GM18867 (cell line): Measurements from ENCODE around the gene HPSE.

Experiments
- ATAC-seq: cut with Tn5 transposase; IDR thresholded peaks from one replicate; pipeline ENCODE4 v1.9.1; 2021; ENCODE audit warnings: mild to moderate bottlenecking, moderate library complexity; ENCODE audit not compliant: unreplicated experiment

The HPSE gene

GRCh38 chr4:83251447-83251830 is 83.2 kb downstream of the HPSE start:
- no peak for ATAC-seq

- ATAC-seq: no peak
Measured at GRCh38 chr4:83250687-83251446, 83.8 kb downstream of the HPSE start.

DNA sequence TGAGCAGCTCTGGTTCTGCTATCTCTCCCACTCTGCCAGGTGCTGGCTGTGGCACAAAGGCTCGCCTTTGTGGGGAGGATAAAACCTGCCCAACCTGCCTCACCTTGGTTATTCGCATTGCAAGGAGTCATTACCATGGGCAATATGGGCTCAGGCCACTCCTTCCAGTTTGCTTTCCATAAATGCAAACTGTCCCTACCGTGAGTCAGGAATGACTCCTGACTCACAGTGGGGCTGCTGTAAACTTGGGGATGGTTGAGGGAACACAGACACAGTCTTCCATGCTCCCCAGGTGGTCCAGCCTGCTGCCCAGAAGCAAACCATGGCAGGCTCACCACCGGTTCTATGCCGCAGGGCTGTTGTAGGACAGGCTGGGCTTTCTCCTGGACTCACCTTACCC is 86.2 kb downstream of the HPSE start:
- ATAC-seq: no peak

DNA sequence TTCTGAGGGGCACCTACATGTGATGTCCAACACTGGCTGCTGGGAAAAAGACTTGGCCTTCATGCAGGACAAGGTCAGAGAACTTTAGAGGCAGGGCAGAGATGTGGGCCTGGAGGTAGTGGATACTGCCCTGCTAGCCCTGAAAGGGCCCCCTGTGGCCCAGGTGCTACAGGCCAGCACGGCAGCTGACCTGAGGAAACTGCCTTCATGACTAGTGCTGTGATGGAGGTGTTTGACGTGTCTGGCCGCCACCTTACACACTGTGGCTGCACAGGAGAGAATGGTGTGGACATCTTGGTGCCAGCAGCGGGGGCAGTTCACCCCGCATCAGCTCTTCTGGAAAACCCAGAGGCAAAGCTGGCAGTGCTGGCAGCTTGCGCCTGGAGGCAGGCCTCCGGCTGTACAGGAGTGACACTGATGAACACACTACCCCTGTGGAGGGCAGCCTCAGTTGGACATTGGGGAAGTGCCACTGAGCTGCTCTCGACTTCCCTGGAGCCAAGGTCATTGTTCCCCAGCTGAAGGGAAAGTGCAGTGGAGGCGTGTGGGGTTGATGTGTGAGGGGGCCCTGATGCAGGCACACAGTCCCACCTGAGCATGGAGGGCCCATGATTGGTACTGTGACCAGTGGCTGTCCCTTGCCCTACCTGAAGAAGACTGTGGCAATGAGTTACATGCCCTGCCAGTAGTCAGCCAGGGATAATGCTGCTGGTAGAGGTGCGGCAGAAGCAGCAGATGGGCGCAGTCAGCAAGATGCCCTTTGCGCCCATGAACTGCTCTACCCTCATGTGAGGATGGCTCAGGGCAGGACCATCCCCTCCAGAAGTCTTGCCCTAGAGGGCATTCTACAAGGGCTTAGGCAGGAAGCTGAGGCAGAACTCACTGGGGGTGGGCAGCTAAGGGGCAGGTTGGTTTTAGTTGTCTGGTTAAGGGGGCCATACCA is 87.0 kb downstream of the HPSE start:
- no peak for ATAC-seq
